Subcutaneous adipose tissue (tissue), 4 donors: ENCODE data around the gene GATA2. TPM values are rescaled to one million over a fixed set of nuclear protein-coding genes. Genes with fewer than 3 reads are reported as not detected.

Experiments
- total RNA-seq, 4 donors: library from RNA; depleted of rRNA; stranded (reverse); fragments of >200 nt; gene quantifications; one replicate each; pipeline ENCODE4 v1.1.0, GENCODE V29; 2016
- TF ChIP-seq, protein P1 (sequence below): fragments of 450-650 bp; IDR thresholded peaks from one replicate; pipeline ENCODE4 v1.5.1; 2016; ENCODE audit warnings: low read depth, mild to moderate bottlenecking, control low read depth, antibody characterized with exemption, moderate library complexity

The GATA2 gene
- total RNA-seq, 4 donors from 2014 or later = 2.4 to 26.6 (median 11.0) TPM

DNA sequence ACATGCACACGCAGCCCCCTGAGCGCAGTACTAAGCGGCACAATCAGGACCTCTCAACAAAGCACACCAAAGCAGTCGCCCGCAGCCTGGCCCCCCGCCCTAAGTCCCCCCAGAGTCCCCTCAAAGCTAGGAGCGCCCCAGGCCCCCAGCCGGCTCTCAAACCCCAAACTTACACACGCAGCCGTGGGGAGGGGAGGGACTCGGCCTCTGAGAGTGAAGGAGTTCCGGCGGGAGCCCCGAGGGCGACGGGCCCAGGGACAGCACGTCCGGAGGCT, 5.5 kb downstream of the GATA2 start:
- TF ChIP-seq, protein P1, sequence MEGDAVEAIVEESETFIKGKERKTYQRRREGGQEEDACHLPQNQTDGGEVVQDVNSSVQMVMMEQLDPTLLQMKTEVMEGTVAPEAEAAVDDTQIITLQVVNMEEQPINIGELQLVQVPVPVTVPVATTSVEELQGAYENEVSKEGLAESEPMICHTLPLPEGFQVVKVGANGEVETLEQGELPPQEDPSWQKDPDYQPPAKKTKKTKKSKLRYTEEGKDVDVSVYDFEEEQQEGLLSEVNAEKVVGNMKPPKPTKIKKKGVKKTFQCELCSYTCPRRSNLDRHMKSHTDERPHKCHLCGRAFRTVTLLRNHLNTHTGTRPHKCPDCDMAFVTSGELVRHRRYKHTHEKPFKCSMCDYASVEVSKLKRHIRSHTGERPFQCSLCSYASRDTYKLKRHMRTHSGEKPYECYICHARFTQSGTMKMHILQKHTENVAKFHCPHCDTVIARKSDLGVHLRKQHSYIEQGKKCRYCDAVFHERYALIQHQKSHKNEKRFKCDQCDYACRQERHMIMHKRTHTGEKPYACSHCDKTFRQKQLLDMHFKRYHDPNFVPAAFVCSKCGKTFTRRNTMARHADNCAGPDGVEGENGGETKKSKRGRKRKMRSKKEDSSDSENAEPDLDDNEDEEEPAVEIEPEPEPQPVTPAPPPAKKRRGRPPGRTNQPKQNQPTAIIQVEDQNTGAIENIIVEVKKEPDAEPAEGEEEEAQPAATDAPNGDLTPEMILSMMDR = no peak

DNA sequence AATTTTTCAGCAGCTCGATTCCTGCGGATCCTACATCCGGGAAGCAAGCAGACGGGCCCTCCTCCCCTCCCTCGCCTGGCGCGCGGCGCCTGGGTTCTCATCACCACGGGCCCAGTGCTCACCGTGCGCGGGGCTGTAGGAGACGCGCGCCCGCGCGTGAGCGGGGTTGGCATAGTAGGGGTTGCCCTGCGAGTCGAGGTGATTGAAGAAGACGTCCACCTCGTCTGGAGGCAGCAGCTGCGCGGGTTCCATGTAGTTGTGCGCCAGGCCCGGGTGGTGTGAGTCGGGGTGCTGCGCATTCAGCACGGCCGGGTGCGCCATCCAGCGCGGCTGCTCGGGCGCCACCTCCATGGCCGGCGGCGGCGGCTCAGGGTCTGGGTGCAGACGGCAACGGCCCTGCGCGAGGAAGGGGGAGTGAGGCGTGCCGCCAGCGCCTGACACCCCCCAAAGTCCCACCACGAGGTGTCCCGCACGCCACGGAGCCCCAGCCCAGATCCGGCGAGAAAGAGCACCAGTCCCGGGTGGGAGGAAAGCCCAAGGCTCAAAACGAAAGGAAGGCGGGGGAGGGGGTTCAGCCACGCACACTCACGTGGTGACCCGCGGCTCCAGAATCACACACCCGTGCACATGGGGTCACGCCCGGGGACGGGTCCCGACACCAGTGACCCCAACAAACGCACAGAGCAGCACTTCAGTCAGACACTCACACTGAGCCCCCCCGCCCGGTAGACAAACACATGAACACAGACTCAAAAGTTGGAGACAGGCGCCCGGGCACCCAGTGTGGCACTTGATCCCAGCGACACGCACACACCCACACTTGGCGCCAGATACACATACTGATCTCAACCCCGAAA, 6.1 kb downstream of the GATA2 start:
- TF ChIP-seq, protein P1 = no peak

DNA sequence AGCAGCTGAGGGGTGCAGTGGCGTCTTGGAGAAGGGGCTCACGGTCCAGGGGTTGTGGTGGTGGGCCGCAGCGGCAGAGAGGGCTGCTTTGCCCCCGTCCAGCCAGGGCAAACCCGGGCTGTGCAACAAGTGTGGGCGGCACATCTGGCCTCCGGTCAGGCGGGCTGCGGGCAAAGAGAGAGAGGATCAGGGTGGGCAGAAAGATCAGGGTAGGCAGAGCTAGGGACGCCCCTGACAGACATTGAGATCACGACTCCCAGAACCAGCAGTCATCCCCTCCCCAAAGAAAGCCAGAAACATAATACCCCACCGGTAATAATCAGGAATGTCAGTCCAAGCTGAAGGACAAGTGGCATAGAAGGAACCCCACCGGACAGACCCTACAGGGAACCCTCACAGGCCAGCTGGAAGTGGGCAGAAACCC, 6.8 kb downstream of the GATA2 start:
- TF ChIP-seq, protein P1 = no peak

DNA sequence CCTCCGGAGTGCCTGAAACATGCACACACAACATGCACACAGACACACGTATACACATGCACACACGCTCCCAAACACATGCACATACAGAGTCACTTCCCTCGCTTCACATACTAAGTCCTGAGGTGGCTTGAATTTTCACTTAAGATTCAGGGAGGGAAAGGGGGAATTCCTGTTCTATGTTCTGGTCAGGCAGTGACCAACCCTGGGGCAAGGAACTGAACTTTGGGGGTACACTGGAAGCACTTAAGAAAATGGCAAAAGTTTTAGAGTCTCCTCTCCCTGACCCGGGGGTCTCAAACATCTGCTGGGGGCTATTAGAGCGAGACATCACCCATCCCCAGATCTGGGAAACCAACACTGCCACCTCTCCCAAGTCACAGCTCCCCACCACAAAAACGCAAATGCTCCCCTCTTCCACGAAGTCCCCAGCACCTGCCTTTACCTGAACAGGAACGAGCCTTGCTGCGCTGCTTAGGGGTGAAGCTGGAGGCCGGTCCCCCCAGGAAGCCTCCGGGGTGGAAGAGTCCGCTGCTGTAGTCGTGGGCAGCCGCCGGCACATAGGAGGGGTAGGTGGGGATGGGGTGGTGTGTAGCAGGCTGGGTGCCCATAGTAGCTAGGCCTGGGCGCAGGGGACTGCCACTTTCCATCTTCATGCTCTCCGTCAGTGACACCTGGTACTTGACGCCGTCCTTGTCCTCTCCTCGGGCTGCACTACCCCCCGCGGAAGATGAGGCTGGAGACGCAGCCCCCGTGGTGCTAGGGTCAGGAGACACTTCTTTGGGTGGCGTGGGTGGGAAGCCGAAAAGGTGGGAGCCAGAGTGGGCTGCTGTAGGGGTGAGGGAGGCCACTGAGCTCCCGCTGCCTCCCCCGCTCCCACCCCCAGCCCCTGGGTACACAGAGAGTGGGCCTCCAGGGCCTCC, 7.5 kb downstream of the GATA2 start:
- TF ChIP-seq, protein P1 = no peak

DNA sequence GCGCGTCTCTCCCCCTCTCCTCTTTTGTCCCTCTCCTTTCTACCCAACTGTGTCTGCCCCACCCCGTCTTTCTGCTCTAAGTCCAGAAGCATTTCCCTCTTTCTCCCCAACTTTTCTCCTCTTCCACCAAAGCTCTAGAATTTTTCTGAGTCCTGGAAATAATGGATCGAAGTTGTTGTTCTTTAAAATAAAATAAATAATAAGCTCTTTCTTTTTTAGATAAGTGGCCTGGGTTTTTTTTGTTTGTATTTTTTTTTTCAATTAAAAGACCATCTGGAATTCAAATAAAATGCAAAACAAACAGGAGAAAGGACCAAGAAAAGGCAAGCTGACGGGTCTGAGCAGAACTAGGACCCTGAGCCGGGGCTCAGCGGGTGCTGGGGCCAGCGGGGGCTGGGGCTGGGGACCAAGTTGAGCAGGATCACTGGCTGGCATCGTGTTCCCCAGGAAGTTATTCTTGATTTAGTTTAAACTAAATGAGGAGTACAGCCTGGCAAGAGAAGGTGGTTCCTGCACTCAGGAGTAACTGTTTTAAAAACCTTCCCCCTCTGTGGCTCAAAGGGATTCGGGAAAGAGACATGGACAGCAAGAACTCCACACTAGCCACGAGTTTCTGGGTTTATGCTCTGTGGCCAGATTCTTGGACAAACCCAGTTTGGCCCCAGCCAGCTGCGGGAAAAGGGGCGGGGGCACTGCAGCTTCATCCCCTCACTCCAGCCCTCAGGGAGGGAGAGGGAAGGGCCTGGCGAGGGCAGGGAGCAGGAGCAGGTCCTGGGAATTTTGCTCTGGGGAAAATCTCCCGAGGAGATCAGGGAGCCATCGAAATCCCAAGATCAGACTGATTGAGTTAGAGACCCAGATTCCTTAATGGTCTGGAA, 8.4 kb downstream of the GATA2 start:
- TF ChIP-seq, protein P1 = no peak

DNA sequence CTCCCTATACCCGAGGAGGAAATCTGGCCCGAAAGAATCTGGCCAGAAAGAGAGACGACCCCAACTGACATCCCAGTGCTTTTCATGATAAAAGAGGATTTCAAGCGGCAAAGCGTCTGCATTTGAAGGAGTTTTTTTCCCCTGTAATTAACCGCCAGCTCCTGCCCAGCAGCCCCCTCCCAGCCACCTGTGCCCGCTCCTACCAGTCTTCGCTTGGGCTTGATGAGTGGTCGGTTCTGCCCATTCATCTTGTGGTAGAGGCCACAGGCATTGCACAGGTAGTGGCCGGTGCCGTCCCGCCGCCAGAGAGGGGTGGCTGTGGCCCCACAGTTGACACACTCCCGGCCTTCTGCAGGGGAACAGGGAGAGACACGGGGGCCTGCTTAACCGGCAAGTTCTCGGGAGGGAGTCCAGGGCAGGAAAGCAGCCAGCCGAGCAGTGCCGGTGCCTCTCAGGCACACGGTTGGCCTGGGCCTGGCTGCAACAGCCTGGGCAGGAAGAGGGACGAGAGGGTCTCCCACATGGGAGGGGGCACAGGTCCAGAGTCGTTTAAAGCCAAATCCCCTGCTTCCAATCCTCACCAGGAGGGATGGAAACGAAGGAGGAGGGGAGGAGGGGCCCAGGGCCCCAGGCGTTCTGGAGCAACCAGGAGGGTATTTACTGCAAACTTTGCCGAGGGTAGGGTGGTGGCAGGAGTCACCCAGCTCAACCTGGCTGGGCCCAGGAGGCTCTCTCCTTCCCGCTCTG, 9.2 kb downstream of the GATA2 start:
- TF ChIP-seq, protein P1 = no peak
